Ovary (tissue), 9 donors: ENCODE data around the gene FBXL7. TPM values are rescaled to one million over a fixed set of nuclear protein-coding genes. Genes with fewer than 3 reads are reported as not detected.

ENCODE experiments used
- DNase-seq, 5 donors: peaks; one replicate each; pipeline ENCODE4 v3.0.0-alpha.2; 2019 to 2020
- H3K27ac ChIP-seq, 2 donors: fragments of 200-600 bp; one replicate each; pipeline versions ENCODE4 v1.5.1 to v1.8.0; 2019 to 2022
- H3K27me3 ChIP-seq: fragments of 200-600 bp; one replicate; pipeline ENCODE4 v1.8.0; 2022
- H3K36me3 ChIP-seq: fragments of 200-600 bp; sonication (generic); one replicate; pipeline ENCODE4 v1.5.1; 2019
- H3K4me1 ChIP-seq: one replicate; pipeline ENCODE4 v1.8.1; 2013; ENCODE audit warnings: mild to moderate bottlenecking, moderate library complexity; ENCODE audit not compliant: insufficient read depth
- H3K4me3 ChIP-seq: fragments of 200-600 bp; sonication (generic); one replicate; pipeline ENCODE4 v1.5.1; 2017
- H3K9me3 ChIP-seq, 2 donors: fragments of 200-600 bp in 1 of 2; sonication (generic) in 1 of 2; one replicate each; pipeline versions ENCODE4 v1.5.1 to v1.8.1; 2013 to 2019; ENCODE audit warnings: mild to moderate bottlenecking in 1 of 2, moderate library complexity in 1 of 2
- EP300 ChIP-seq: sonication (generic); formaldehyde crosslinking; IDR thresholded peaks from one replicate; pipeline ENCODE4 v1.6.1; 2017; ENCODE audit warnings: antibody characterized with exemption
- POLR2A ChIP-seq: fragments of 450-650 bp; IDR thresholded peaks from one replicate; pipeline ENCODE4 v1.6.1; 2017; ENCODE audit warnings: antibody characterized with exemption, mild to moderate bottlenecking, moderate library complexity
- WGBS, 3 donors: extraction: QIAGEN DNeasy Blood & Tissue Kit in 1 of 3; methylation state at CpG; one replicate each; pipeline versions ENCODE4 v1.1.5 to v1.1.7; 2013 to 2017; 5-methylcytosine and 5-hydroxymethylcytosine counted together
- intact Hi-C, 4 donors: fragments of 100-400 bp; cut with DNase I; formaldehyde crosslinking; loops; one replicate each; pipeline versions ENCODE4 v1.11.0 to v1.15.1; 2022 to 2023
- polyA plus RNA-seq, 2 donors: library from polyadenylated mRNA; stranded (reverse); fragments of 200-250 nt in 1 of 2; fragments of 350-450 nt in 1 of 2; fragmentation: Illumina TruSeq in 1 of 2; extraction: RNeasy Lipid Tissue Mini Kit (QIAGEN cat#74804) in 1 of 2; gene quantifications; one replicate each; pipeline ENCODE4 v1.2.3, GENCODE V29; 2013 to 2014
- total RNA-seq, 7 donors: library from RNA; depleted of rRNA in 2 of 7; stranded (reverse); fragments of >200 nt in 2 of 7; fragmentation: NEBNext Ultra II Directional in 3 of 7; extraction: Animal tissue kit (Norgen Biotek cat#: 25700) in 3 of 7; gene quantifications; one replicate each; pipeline versions ENCODE4 v1.1.0 to v1.2.4, GENCODE V29; 2016 to 2023
- TF ChIP-seq, protein P1 (sequence below), 3 donors: fragments of 450-650 bp in 2 of 3; fragments of 200-600 bp in 1 of 3; IDR thresholded peaks; one replicate each; pipeline versions ENCODE4 v1.5.1 to v1.8.0; 2016 to 2022; ENCODE audit warnings: antibody characterized with exemption in 3 of 3, mild to moderate bottlenecking in 1 of 3
- donor health status: DM: no; HTN: no; CAD: no; lungs with moderate emphysema.
- donor health status: DM: no; HTN: no; CAD: no.
- donor health status: Bipolar disorder and iron deficiency.
- donor health status: DM: yes; HTN: yes; CAD: no.
- donor health status: DM: no; HTN: no; CAD: no.
- donor health status: DM: yes; HTN: yes; CAD: no.

Gene FBXL7
- total and polyA plus RNA-seq, 9 donors, result 21.1 to 40.9 (median 29.2) TPM

DNA sequence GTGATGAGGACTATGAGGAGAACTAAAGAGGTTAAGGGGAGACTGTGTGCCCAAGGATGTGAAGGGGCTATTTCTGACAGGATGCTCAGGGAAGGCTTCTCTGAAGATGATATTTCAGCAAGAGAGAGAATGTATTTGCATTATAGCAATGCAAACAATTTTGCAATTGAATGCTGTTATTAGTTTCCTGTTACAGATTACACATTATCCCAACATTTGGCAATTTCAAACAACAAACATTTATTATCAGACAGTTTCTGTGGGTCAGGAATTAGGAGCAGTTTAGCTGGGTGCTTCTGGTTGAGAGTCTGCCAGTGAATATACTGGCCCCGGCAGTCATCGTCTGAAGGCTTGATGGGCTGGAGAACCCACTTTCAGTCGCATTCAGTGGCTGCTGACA is 451.6 kb downstream of the FBXL7 start:
- Histone ChIP-seq H3K27ac (no peak overlapping the region), H3K27me3 (no peaks in the 10 kb centered on the region), H3K9me3 (no peaks in the 10 kb centered on the region), H3K4me3 (no peak overlapping the region), H3K36me3 (no peaks in the 10 kb centered on the region), H3K4me1 (no peaks in the 10 kb centered on the region)
- TF ChIP-seq POLR2A (no peak), EP300 (no peak)
- TF ChIP-seq, protein P1, sequence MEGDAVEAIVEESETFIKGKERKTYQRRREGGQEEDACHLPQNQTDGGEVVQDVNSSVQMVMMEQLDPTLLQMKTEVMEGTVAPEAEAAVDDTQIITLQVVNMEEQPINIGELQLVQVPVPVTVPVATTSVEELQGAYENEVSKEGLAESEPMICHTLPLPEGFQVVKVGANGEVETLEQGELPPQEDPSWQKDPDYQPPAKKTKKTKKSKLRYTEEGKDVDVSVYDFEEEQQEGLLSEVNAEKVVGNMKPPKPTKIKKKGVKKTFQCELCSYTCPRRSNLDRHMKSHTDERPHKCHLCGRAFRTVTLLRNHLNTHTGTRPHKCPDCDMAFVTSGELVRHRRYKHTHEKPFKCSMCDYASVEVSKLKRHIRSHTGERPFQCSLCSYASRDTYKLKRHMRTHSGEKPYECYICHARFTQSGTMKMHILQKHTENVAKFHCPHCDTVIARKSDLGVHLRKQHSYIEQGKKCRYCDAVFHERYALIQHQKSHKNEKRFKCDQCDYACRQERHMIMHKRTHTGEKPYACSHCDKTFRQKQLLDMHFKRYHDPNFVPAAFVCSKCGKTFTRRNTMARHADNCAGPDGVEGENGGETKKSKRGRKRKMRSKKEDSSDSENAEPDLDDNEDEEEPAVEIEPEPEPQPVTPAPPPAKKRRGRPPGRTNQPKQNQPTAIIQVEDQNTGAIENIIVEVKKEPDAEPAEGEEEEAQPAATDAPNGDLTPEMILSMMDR (IDR thresholded peaks at IDR 0.05), result no peak
- 87 to 96% (median 87%) methylated on average over 3 of the region's 3 CpGs for WGBS, 3 donors
- no peak for DNase-seq
- intact Hi-C loops, result no loop called here

DNA sequence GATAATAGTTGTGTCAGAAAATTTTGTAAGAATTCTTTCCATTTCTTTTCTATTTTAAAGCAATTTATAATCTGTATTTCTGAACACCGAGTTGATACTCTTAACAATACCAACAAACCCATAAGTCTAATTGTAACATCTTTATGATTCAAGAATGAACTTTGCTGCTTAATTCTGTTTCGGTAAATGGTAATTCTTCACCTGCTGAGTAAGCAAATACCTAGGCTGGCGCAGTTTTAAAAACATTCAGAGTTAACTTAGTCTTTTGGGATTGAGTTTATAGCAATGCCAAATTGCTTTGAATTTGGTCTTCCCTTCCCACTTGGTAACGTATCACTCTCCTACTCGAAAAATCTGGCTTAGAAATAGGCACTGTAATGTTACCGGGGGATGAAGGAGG is 456.6 kb downstream of the FBXL7 start:
- TF ChIP-seq POLR2A, result no peak
- TF ChIP-seq, protein P1 (IDR thresholded peaks at IDR 0.05), result no peak
- TF ChIP-seq EP300, result no peak
- Histone ChIP-seq H3K27me3 (no peaks in the 10 kb centered on the region), H3K36me3 (no peaks in the 10 kb centered on the region), H3K27ac (no peak overlapping the region), H3K9me3 (no peaks in the 10 kb centered on the region), H3K4me1 (no peaks in the 10 kb centered on the region), H3K4me3 (no peak overlapping the region)
- no peak for DNase-seq
- intact Hi-C loops, result no loop called here
- WGBS, 3 donors, result 94 to 99% (median 95%) methylated on average over 6 of the region's 6 CpGs

DNA sequence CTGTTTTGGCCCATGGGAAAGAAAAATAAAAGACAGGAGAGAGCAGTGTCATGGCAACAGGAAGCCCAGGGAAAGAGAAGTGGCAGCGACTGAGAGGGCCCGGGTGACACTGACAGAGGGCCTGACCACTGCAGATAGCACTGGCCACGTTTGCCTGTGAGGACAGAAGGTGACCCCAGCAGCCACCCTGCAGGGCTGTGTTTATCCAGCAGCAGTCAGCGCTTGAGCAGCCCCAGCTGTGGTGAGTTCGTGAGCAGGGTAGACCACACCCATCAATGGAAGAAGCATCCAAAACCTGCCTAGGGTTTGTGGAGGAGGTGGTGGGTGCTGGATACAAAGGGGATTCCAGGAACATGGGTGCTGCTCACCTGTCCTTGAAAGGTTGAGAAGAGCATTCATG is 457.1 kb downstream of the FBXL7 start:
- Histone ChIP-seq H3K36me3 (no peaks in the 10 kb centered on the region), H3K4me3 (no peak overlapping the region), H3K27me3 (no peaks in the 10 kb centered on the region), H3K9me3 (no peaks in the 10 kb centered on the region), H3K27ac (no peak overlapping the region), H3K4me1 (no peaks in the 10 kb centered on the region)
- DNase-seq, result no peak
- intact Hi-C loops, result no loop called here
- WGBS, 3 donors, result 67 to 69% (median 67%) methylated on average over 5 of the region's 5 CpGs
- TF ChIP-seq, protein P1 (IDR thresholded peaks at IDR 0.05), result no peak
- no peak for TF ChIP-seq EP300
- TF ChIP-seq POLR2A, result no peak

DNA sequence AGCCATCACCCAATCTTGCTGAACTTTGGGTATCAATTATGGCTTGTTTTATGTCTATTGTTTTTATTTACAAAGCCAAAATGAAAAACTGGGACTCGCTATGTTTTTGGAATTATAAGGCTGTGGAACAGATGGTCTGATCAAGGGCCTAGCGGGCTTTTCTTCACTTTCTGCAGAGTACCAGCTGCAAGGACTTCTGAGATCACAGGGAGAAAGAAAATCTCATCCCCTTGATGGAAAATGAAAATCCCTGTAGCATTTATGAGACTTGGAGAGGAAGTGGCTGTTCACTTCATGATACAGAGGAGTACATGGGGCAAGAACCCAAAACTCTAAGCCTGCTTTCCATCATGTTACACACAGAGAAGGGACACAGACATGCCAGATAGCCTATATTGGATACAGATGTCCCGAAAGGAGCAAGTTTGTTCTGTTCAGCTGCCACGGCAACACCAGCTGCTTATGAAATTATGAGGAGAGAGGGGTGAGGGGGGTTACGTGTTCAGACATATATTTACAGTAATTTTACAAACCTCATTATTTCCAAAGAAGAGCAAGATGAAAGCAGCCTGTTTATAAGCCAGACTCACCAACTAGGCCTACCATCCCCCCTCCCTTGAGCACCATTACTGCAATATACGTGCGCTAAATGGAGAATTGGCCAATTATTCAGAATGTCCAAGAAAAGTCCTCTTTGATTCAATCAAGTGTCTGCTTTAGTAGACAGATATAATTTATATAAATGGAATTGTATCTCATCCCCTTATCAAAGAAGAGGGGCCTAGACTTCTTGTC is 459.6 kb downstream of the FBXL7 start:
- H3K27ac ChIP-seq, result no peak overlapping the region
- no peaks in the 10 kb centered on the region for H3K27me3 ChIP-seq
- DNase-seq, result no peak
- WGBS, 3 donors, result 41 to 65% (median 60%) methylated on average over 7 of the region's 7 CpGs
- H3K36me3 ChIP-seq, result no peaks in the 10 kb centered on the region
- H3K4me1 ChIP-seq, result no peaks in the 10 kb centered on the region
- TF ChIP-seq EP300, result no peak
- TF ChIP-seq, protein P1 (IDR thresholded peaks at IDR 0.05), result no peak
- TF ChIP-seq POLR2A, result no peak
- H3K4me3 ChIP-seq, result no peak overlapping the region
- H3K9me3 ChIP-seq, result no peaks in the 10 kb centered on the region
- intact Hi-C loops, result no loop called here
